Tibial nerve (tissue), 3 donors: ENCODE measurements around the gene EMC1.
"Not testable (repeated sequence)": the region's sequence is repeated elsewhere in the genome, so short reads cannot be mapped to it uniquely, and the experiment has no call there.

Experiments used
- POLR2A ChIP-seq, 2 donors: fragments of 450-650 bp; IDR thresholded peaks; one replicate each; pipeline ENCODE4 v1.6.1; 2017; ENCODE audit warnings: antibody characterized with exemption in 2 of 2, mild to moderate bottlenecking in 2 of 2, moderate library complexity in 2 of 2
- TF ChIP-seq, protein P1 (sequence below), 5 experiments: fragments of 200-600 bp in 3 of 5; fragments of 450-650 bp in 2 of 5; sonication (generic) in 3 of 5; IDR thresholded peaks; one replicate each; pipeline ENCODE4 v1.5.1; 2016 to 2019; ENCODE audit warnings: antibody characterized with exemption in 5 of 5, mild to moderate bottlenecking in 3 of 5, moderate library complexity in 2 of 5

DNA sequence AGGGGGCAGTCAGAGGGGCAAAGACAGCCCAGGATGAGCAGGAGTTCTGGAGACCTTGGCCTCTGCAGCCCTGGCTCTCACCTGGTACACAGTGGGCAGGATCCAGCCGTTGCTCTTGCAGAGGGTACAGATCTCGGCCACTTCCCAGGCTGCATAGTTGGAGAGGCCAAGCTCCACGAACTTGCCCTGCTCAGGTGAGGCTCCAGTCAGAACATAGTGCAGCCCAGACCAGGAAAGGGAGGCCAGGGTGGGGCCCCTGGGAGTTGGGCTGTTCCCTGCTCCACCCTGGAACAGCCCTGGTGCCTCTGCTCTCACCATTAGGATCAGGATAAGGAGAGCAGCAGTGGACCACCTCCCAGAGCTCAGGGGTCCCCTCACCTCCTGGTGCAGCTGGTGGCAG, 34.5 kb upstream of the EMC1 start:
- TF ChIP-seq, protein P1, sequence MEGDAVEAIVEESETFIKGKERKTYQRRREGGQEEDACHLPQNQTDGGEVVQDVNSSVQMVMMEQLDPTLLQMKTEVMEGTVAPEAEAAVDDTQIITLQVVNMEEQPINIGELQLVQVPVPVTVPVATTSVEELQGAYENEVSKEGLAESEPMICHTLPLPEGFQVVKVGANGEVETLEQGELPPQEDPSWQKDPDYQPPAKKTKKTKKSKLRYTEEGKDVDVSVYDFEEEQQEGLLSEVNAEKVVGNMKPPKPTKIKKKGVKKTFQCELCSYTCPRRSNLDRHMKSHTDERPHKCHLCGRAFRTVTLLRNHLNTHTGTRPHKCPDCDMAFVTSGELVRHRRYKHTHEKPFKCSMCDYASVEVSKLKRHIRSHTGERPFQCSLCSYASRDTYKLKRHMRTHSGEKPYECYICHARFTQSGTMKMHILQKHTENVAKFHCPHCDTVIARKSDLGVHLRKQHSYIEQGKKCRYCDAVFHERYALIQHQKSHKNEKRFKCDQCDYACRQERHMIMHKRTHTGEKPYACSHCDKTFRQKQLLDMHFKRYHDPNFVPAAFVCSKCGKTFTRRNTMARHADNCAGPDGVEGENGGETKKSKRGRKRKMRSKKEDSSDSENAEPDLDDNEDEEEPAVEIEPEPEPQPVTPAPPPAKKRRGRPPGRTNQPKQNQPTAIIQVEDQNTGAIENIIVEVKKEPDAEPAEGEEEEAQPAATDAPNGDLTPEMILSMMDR (IDR thresholded peaks at IDR 0.05) = not testable (repeated sequence)
- not testable (repeated sequence) for TF ChIP-seq POLR2A (IDR thresholded peaks at IDR 0.05)
